GM21447 (cell line): ENCODE measurements around the gene PRRT1B.

Experiments
- ATAC-seq: cut with Tn5 transposase; IDR thresholded peaks from one replicate; pipeline ENCODE4 v1.9.1; 2021; ENCODE audit not compliant: unreplicated experiment

The PRRT1B gene

DNA sequence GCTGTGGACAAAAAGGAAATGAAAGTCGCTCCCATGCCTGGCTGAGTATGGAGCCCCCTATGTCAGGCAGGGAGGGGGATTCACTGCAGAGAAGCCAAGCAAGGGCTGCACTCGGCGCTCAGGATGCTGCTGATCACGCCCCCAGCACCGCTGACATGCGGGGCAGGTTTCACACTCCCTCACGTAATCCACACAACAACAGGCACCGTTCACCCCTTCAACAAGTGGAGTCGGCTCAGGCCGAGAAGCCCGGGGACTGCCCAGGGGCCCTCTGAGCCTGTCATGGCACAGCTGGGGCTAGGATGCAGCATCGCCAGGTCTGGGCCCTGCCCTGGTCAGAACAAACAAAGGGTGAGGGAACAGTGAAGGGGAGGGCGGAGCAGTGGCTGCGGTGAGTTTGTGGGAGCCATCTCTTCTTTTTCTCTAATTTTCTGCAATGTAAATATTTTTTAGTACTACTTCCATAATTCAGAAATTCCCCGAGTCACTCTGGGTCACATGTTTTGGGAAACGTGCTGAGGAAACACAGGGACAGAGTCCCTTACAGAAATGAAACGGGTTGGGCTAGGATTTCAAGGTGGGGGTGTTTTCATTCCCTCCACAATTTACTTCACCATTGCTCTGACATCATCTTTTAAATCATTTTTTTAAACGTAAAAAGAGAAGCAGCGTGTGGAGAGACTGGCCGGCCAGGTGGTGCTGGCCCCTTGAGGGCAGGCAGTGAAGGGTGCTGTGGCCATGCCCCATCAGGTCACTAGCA lies 49.8 kb downstream of the PRRT1B start:
- ATAC-seq, result no peak

DNA sequence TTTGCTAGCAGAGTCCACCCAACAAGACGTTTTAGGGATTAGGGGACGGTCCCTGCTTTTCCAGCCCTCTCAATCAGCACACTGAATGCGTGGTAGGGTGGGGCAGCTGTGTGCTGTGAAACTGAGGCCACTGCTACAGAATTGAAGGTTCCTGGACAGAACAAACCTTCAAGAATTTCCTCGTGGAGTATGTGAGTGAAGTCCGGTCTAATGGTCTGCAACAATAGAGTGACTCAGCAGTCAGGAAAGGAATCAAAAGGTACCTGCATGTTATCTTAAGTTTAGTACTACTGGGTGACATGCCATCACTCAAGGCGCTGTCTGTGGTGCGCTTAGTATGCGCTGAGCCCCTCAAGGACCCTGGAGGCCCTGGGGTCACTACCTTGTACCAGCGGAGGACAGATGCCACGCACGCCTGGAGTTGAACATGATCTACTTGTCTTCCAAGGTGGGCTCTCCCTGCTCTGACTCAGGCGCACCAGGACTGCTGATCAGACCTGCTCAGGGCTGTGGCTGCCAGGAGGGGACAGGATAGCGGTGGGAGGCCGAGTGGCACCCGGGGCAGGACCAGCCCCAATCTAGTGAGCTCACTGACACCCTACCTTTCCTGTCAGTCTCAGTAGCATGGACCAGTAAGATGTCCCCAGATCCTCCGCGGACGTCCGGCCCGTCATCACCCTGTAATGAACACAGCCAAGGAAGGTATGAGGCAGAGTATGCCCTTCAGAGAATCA lies 50.5 kb downstream of the PRRT1B start:
- no peak for ATAC-seq

DNA sequence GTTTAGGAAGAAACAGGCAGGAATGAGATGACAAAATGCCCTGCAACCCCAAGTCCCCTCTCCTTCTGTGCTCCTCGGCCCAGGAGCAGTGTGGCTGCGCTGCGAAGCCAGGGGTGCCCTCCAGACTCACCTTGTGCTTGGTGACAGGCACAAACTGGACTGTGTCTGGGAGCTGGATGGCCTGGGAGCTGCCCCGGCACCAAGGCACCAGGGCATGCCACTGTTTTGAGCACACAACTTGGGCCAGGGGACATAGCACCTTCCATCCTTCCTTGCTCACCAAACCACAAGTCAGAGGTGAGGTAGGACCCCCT lies 51.1 kb downstream of the PRRT1B start:
- ATAC-seq, result no peak

DNA sequence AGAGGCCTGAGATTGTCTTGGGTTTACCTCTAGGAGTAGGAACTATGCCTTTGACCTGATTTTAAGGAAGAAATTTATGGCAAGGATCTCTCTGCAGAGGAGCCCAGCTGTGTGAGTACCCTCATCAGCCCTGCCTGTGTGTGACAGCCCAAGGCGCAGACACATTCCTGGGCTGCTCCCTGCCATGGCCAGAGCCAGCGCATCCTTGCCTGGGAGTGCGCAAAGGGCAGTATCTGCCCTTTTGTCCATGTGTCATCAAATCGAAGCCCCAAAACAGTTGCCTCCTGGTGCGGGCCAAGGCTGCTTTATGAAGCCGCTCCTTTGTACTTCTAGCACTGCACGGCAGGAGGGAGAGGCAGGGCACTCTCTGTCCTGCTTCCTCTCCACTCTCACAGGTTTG lies 51.9 kb downstream of the PRRT1B start:
- no peak for ATAC-seq

DNA sequence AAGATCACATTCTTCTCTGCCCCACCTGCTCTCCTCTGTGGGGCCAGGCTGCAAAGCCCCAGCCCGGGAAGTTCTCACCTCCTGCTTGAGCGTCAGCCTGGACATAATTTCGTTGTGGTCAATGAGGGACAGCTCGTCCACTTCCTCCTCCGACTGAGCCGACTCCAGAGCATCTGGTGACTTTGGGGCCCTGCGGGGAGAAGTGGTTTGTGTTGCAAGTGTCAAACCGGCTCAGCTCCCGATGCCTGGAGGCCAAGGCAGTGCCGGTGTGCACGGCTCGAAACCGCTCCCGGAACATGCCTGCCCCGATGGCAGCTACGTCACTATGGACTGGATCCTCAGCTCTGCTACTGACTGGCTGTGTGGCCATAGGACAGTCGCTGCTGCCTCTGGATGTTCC lies 52.8 kb downstream of the PRRT1B start:
- ATAC-seq, result no peak

DNA sequence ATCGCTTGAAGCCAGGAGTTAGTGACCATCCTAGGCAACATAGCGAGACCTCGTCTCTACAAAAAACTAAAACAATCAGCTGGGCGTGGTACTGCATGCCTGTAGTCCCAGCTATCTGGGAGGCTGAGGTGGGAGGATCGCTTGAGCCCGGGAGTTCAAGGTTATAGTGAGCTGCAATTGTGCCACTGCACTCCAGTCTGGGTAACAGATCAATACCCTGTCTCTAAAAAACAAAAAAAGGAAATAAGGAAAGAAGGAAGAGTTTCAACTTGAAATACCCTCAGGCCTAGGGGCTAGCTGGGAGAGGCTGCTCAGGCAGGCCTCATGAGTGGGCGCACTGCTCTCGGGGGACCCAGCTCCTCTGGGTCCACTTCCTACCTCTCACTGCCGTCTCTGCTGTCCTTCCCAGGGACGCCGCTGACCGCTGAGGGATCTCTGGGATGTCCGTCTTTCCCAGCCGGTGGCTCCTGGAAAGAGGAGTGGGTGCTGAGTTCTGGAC lies 56.4 kb downstream of the PRRT1B start:
- ATAC-seq, result no peak

DNA sequence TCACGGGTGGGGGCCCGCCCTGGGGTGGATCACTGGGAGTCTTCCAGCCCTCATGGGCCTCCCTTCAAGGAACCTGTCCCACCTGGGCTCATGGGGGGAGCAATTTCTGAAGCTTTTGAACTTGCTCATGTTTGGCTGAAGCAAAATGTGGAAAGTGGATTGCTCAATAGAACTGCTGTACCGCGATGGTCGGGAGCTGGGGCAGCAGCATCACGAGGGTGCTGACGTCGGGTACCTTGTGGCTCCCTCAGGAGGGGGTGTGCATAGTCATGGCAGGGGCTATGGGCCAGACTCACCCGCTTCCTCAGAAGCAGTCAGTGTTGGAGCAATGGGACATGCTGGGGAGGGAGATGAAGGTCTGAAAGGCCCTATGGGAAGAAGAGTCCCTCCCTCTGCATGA lies 57.9 kb downstream of the PRRT1B start:
- ATAC-seq, result no peak

DNA sequence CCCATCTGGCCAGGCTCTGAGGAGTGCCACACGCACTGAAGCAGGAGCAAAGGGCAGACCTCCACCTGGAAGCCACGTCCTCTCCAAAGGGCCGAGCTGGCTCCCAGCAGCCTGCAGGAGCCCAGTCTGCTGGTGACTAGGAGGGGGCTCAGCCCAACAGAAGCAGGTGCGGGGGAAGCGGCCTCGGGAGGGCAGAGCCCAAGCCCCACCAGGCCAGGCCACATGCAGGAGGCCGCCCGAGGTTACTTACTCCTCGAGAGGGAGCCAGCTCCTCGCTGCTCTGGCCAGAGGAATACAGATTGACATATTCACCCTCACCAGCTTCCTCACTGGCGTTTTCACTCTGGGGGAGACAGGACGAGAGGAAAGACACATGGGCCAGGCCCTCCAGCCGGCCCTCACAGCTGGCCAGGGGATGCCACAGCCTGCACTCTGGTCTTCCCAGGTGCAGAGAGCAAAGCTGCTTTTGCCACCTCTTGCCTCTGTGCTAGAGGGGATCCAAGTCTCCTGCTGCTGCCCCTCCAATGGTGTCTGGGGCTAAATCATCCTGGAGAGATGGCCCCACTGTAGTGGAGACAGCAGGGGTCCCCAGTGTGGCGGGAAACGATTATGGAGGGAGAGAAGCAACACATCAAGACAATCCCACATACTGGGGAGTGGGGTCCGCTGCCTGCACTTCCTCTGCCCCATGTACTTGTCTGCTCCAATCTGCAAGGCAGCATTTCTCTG lies 58.6 kb downstream of the PRRT1B start:
- no peak for ATAC-seq

DNA sequence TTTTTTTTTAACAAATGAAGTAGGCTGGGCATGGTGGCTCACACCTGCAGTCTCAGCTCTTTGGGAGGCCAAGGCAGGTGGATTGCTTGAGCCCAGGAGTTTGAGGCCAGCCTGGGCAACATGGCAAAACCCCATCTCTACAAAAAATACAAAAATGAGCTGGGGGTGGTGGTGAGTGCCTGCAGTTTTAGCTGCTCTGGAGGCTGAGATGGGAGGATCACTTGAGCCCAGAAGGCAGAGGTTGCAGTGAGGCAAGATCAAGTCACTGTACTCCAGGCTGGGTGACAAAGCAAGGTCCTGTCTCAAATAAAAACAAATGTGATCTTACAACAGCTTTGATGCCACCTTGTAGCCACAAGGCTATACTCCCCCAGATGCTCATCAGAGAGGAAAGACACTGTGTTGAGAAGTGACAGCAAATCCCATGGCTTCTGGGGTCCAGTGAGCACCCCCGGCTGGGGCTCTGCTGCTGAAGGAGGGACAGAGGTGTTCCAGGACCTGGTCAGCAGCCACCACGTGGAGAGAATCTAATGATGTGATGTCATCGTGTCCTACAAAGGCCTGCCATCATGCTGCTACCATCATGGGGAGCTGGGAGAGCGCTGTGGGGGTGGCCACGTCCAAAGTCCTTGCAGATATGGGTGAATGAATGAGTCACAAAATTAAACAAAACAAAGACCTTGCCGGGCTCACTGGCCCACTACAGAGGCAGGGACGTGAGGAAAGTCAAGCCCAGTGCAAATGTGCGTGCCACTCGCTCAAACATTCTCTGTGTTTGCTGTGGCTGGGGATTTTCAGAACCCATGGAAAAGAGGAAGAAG lies 60.7 kb downstream of the PRRT1B start:
- no peak for ATAC-seq

DNA sequence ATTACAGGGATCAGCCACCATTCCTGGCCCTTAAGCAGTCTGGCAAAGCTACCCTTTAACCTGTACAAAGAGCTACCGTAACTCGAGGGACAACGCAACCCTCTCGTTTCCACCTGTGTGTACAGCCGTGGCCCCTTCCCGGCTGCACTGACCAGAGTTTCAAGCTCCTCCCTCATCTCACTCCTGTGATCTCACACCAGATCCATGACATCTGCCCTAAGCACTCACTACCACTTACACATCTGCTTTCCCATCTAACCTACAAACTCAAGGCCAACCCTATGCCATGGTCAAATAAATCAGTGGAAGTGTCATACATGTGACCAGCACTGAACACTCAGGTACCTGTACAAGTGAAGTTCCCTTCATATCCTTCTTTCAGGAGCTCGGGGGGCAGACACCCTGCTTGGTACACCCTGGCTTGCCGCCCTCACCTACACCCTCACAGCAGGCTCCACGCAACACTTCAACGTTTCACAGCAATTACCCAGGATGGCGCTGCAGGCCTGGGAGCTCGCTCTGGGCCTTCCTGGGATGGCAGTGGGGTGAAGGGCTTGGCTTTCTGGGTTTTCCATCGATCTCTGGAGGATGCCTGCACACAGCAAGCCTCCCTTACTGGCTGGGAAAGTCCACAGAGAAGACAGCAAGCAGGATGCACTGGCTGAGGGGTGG lies 61.7 kb downstream of the PRRT1B start:
- no peak for ATAC-seq

DNA sequence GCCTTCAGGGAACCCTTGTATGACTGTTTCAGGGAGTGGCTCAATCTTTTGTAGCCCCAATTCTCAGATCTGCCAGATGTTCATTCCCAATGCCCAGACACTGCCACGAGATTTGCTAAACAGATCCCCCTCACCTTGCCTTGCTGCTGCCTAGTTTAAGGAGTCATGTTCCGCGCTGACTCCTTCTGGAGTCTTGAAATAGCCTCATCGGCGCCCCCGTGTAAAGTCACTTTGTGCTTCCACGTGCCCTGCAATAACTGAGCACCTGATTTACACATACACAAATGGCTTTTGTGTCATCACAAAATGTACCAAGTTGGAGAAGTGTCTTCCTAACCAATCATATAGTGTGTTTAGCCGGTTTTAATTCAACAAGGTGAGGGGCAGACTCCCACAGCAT lies 62.3 kb downstream of the PRRT1B start:
- no peak for ATAC-seq

DNA sequence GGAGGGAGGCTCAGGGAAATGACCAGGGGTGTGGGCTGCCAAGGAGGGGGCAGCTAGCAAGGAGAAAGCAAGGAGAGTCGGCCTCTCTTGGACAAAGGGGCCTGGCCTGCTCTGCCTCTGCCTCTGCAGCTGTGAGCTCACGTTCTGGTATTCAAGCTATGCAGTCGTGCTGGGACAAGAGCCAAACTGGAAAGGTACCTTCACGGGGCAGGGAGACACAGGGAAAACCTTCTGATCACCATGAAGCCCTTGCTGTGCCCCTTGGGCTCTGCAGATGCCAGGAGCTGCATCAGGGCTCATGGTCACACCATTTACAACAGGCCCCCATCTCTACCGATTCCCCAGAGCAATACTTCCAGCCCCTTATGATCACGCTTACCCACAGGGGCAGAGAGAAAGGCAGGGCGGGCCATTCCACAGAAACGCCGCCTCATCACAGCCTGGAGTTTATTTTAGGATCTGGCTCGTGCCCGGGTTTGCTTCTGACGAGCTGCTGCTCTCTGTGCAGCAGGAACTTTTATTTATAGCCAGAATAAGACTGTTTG lies 63.2 kb downstream of the PRRT1B start:
- ATAC-seq, result no peak
